Ishikawa (cell line): ENCODE data around the gene SLC35B1.

Experiments
- CEBPB ChIP-seq: IDR thresholded peaks from 2 replicates; pipeline ENCODE4 v1.6.1; 2012
- CREB1 ChIP-seq: IDR thresholded peaks from 2 replicates; pipeline ENCODE4 v1.6.1; 2012; ENCODE audit warnings: low read depth
- EGR1 ChIP-seq: IDR thresholded peaks from 2 replicates; pipeline ENCODE4 v1.6.1; 2012
- EP300 ChIP-seq: IDR thresholded peaks from 2 replicates; pipeline ENCODE4 v1.6.1; 2012; ENCODE audit warnings: borderline replicate concordance
- FOXM1 ChIP-seq: IDR thresholded peaks from 2 replicates; pipeline ENCODE4 v1.6.1; 2012; ENCODE audit warnings: low read depth, borderline replicate concordance
- MAX ChIP-seq: IDR thresholded peaks from 2 replicates; pipeline ENCODE4 v1.6.1; 2012
- NFIC ChIP-seq: IDR thresholded peaks from 2 replicates; pipeline ENCODE4 v1.6.1; 2012
- RAD21 ChIP-seq: IDR thresholded peaks from 2 replicates; pipeline ENCODE4 v1.6.1; 2012; ENCODE audit warnings: low read depth
- REST ChIP-seq: IDR thresholded peaks from 2 replicates; pipeline ENCODE4 v1.6.1; 2012; ENCODE audit warnings: low read depth, mild to moderate bottlenecking
- TAF1 ChIP-seq: IDR thresholded peaks from 2 replicates; pipeline ENCODE4 v1.6.1; 2012; ENCODE audit warnings: low read depth, mild to moderate bottlenecking
- TCF12 ChIP-seq: IDR thresholded peaks from 2 replicates; pipeline ENCODE4 v1.6.1; 2012; ENCODE audit warnings: low read depth
- TEAD4 ChIP-seq: IDR thresholded peaks from 2 replicates; pipeline ENCODE4 v1.6.1; 2012
- USF1 ChIP-seq: IDR thresholded peaks from 2 replicates; pipeline ENCODE4 v1.6.1; 2012
- YY1 ChIP-seq: IDR thresholded peaks from 2 replicates; pipeline ENCODE4 v1.6.1; 2012; ENCODE audit warnings: low read depth
- ZBTB7A ChIP-seq: IDR thresholded peaks from 2 replicates; pipeline ENCODE4 v1.6.1; 2012; ENCODE audit warnings: low read depth

The SLC35B1 gene

GRCh38 chr17:49755663-49756283 is 48.0 kb upstream of the SLC35B1 start:
- TF ChIP-seq FOXM1 = no peak
- TF ChIP-seq EGR1 = no peak

GRCh38 chr17:49753959-49754391 is 46.2 kb upstream of the SLC35B1 start:
- no peak for TF ChIP-seq FOXM1
- TF ChIP-seq YY1 = no peak
- TF ChIP-seq REST = no peak
- TF ChIP-seq CREB1 = no peak
- TF ChIP-seq RAD21 = no peak
- no peak for TF ChIP-seq EP300
- TF ChIP-seq NFIC = no peak
- no peak for TF ChIP-seq TCF12

- no peak for TF ChIP-seq TAF1
- TF ChIP-seq USF1 = no peak
- TF ChIP-seq TEAD4 = no peak
- no peak for TF ChIP-seq EP300
- TF ChIP-seq EGR1 = no peak
- no peak for TF ChIP-seq REST
- no peak for TF ChIP-seq NFIC
- no peak for TF ChIP-seq CREB1
- no peak for TF ChIP-seq MAX
- no peak for TF ChIP-seq ZBTB7A
- TF ChIP-seq YY1 = no peak
- no peak for TF ChIP-seq FOXM1
Observed at GRCh38 chr17:49752508-49752907, 44.7 kb upstream of the SLC35B1 start.

GRCh38 chr17:49749730-49750129 is 42.0 kb upstream of the SLC35B1 start:
- no peak for TF ChIP-seq EP300
- no peak for TF ChIP-seq TEAD4
- TF ChIP-seq YY1 = no peak

GRCh38 chr17:49748791-49749190 is 41.0 kb upstream of the SLC35B1 start:
- TF ChIP-seq MAX (no peak), EGR1 (no peak), CREB1 (no peak), NFIC (no peak), YY1 (no peak), TCF12 (no peak), TEAD4 (no peak), FOXM1 (no peak), REST (no peak), RAD21 (no peak), USF1 (no peak), TAF1 (no peak), CEBPB (no peak), EP300 (no peak), ZBTB7A (no peak)
